ENCODE data around the gene FARS2.

GRCh38 chr6:5229356-5229755 is 32.0 kb upstream of the FARS2 start:
- TF ChIP-seq POLR2AphosphoS5 (IDR thresholded peaks at IDR 0.05; ENCODE audit: low read depth, low read length) (no peak), POLR2A (IDR thresholded peaks at IDR 0.05; ENCODE audit: low read depth, low read length) (no peak)
